Bronchus fibroblast of lung (primary cell): Measurements from ENCODE around the gene CARNS1. TPM values are rescaled to one million over a fixed set of nuclear protein-coding genes. Genes with fewer than 3 reads are reported as not detected.

Experiments
- total RNA-seq: library from RNA; depleted of rRNA; stranded (reverse); fragments of >200 nt; gene quantifications from 2 replicates; pipeline ENCODE4 v1.2.3, GENCODE V29; 2015

The CARNS1 gene
- not detected in 2 replicates for total RNA-seq

DNA sequence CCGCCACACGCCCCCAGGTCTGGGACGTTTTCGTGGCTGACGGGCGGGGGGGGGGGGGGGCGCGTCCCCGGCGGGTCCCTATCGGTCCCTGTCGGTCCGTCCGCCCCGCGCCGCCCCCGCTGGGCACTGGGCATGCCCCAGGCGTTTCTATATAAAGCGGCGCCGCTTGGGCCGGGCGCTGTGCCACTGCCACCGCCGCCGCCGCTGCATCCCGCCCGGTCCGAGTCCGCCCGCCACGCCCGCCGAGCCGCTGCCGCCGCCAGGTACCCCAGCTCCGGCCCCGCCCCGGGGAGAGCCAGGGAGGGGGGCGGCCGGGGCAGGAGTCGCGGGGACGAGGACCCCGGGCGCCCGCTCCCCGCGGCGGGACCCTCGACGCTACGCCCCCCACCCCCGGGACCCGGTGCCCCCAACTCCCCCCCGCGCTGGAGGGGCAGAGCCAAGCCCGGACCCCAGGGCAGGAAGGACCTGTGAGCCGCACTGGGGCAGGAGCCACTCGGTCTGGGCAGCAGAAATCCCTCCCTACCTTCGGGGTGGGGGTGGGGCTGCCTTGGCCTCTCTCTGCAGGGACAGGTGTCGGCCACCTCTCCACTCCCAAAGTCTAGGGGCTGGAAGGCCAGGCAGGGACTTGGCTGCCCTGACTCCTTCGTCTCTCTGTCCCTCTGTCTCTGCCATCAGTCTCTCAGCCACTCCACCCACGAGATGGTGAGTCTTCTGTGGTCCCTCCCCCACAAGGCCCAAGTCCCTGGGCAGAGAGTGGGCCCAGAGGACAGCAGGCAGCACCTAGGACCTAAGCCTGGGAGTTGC lies at the start of gene CARNS1:
Gene CARNS1, plus strand, starts transcription at position 178 of the 804 bp plus-strand sequence. Its CDS starts 522 bp downstream, at position 700.

GRCh38 chr11:67372993-67373647 lies 42.4 kb upstream of the CARNS1 start, which contains the start of gene CLCF1:
Gene CLCF1 (minus strand): TSS chr11:67373598. CDS start chr11:67373539, 59 bp downstream.

DNA sequence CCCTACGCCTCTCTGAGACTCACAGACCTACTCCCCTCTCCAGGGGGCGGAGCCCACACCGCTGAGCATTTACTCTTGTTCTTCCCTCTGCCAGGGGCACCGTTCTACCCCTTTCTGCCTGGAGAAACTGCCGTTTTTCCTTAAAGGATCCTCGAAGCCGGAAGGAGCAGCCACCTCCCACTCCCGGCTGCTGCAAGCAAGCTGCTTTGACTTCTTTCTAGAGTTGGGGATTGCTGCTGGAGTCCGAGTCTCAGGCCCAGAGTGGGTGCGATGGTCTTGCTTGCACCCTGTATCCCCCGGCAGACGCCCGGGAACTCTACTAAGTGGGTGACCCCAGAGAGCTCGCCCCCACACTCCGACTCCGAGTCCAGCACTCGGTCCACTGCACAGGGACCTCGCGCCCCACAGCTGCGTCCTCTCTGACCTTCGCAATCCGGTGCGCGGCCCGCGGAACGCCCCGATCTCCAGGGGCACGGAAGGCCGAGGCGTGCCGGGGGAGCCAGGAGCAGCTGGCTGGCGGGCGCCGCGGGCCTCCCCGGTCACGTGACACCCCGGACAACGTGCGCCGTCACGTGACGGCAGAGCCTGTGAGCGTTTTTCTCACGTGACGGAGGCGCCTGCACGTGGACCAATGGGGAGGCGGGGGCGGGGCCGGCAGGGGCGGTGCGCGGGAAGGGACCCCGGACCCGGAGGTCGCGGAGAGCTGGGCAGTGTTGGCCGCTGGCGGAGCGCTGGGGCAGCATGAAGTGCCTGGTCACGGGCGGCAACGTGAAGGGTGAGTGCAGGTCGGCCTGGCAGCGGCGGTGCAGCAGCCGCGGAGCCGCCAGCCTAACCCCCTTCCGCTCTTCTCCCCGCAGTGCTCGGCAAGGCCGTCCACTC lies 23.9 kb upstream of the CARNS1 start, which contains the start of gene RAD9A:
Gene RAD9A, plus strand, starts transcription at position 683 of the 879 bp plus-strand sequence. Its CDS starts 59 bp downstream, at position 742.

DNA sequence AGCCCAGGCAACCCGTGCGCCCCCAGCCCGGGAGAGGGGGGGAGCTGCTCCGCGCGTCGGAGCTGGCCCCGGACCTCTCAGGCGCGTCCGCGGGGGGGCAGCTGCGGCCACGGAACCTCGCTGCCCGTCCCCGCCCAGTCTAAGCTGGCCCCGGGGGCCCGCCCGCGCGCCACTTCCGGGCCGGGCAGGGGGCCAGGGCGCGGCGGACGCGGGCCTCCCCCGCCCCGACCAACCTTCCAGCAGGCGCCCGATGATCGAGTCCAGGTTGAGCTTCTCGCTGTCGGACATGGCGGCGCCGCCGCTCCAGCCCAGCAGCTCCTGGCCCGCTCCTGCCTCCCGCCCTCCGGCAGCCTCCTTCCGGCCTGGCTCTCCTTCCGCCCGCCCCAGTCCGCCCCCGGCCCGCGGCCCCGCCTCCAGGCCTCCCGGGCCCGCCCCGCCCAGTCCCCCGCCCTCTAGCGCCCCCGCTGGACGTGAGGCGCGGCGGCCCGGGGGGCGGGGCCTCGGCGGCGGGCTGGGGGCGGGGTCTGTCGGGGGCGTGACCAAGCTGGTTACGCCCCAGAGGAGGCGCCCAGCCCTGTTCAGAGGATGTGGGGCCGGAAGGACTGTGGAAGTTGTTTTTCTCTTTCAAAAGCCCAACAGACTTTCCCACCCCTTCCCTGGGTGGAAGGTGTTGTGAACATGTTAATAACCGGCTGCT lies 13.8 kb upstream of the CARNS1 start, which contains the start of gene PPP1CA:
Gene PPP1CA, minus strand, starts transcription at position 364 of the 697 bp plus-strand sequence. Its CDS starts 76 bp downstream, at position 288.

DNA sequence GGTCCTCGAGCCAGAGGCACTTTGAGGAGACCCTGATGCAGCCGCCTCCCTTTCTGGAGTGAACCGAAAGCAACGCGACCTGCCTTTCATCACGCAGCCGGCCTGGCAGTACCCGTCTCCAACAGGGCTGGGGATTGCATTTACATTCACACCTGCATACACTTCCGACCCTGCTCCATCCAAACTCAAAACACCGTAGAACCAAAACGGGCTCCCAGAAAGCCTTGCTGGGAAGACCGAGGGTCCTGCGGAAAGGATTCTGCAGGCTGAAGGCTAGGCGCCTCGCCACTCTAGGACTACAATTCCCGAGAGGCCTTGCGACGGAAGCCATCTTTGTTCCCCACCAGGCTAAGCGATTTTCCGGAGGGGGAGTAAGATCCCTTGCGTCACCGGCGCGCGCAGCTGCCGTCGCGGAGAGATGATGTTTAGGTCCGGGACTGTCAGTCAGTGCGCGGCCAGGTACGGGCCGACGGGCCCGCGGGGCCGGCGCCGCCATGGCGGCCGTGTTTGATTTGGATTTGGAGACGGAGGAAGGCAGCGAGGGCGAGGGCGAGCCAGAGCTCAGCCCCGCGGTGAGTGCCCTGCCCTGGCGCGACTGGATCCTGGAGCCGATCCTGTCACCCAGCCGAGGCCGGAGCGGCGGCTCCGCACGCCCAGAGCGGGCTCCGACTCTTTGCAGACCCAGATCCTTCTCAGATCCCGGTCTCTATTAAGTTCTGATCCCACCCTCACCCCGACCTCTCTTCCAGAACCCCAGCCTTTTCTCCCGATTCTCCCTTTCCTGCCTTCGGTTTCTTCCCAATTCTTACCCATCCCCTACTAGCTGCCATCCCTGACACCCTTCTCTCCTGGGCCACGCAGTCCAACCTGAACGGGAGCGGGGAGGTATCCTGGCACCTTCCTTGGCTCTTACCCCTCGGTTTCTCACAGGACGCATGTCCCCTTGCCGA lies 12.8 kb downstream of the CARNS1 start, which contains the start of gene RPS6KB2:
Gene RPS6KB2, plus strand, starts transcription at position 443 of the 950 bp plus-strand sequence. Its CDS starts 52 bp downstream, at position 495.

DNA sequence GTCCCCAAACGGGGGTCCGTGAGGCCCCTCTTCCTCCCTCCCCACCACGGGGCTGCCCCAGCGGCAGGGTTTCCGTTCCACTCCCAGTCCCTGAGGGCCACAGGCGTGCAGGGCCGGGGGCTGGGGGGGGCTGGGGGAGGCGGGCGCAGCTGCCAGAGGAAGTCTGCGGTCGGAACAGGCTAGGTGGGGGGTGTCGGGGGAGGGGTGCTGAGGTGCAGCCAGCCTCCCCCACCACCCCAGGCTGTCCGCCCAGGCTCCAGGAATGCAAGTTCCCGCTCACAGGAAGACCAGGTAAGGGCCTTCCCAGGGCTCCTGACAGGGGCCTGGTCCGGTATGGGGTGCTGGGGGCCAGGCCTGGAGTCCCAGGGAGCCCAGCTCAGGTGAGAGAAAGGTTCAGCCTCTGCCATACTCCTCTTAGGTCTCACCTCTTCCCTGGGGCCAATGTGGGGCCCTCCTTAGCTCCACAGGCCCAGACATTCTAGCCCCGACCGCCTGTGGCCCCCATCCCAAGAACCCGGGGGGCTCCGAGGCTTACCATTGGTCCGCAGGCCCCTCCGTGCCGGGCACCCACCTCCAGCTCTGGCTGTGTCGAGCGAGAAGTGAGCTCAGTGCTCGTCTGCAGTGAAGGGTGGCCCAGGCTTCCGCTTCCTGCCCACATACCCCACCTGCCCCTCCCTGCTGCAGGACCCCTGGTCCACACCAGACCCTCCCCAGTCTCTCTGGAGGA lies 21.8 kb downstream of the CARNS1 start, which contains the start of gene PTPRCAP:
Gene PTPRCAP, minus strand, starts transcription at position 601 of the 727 bp plus-strand sequence. Its CDS starts 63 bp downstream, at position 538.

GRCh38 chr11:67452141-67452952 lies 36.9 kb downstream of the CARNS1 start, which contains the start of gene GPR152:
Gene GPR152 (minus strand): TSS chr11:67452729. CDS start chr11:67452724, 5 bp downstream.

GRCh38 chr11:67455054-67455453 lies 39.6 kb downstream of the CARNS1 start, which contains the start of gene CABP4:
Gene CABP4 (plus strand): TSS chr11:67455354. CDS start chr11:67455424, 70 bp downstream.

GRCh38 chr11:67468759-67469507 lies 53.5 kb downstream of the CARNS1 start, which contains the start of gene TMEM134:
Gene TMEM134 (minus strand): TSS chr11:67469251. CDS start chr11:67469192, 59 bp downstream.

Other genes starting within 250 kb of the CARNS1 start
- 38.8 and 41.8 TPM in 2 replicates for gene GRK2, start 149.2 kb upstream of the CARNS1 start, total RNA-seq
- 23.8 and 26.1 TPM in 2 replicates for gene ANKRD13D, start 126.4 kb upstream of the CARNS1 start, total RNA-seq
- 12.5 and 14.1 TPM in 2 replicates for gene SSH3, start 112.1 kb upstream of the CARNS1 start, total RNA-seq
- gene POLD4, start 62.1 kb upstream of the CARNS1 start, total RNA-seq = 80.7 and 97.1 TPM in 2 replicates
- gene CLCF1, start 42.1 kb upstream of the CARNS1 start, total RNA-seq = 4.0 and 5.4 TPM in 2 replicates
- gene RAD9A, start 23.7 kb upstream of the CARNS1 start, total RNA-seq = 8.6 and 9.6 TPM in 2 replicates
- gene PPP1CA, start 13.8 kb upstream of the CARNS1 start, total RNA-seq = 202 and 225 TPM in 2 replicates
- gene TBC1D10C, start 11.6 kb upstream of the CARNS1 start, total RNA-seq = not detected in 2 replicates
- 55.2 and 65.4 TPM in 2 replicates for gene RPS6KB2, start 12.8 kb downstream of the CARNS1 start, total RNA-seq
- 0.45 TPM in 1 of 2 replicates, not detected in the other for gene PTPRCAP, start 22.0 kb downstream of the CARNS1 start, total RNA-seq
- gene CORO1B, start 27.8 kb downstream of the CARNS1 start, total RNA-seq = 75.3 and 84.4 TPM in 2 replicates
- not detected in 2 replicates for gene GPR152, start 37.1 kb downstream of the CARNS1 start, total RNA-seq
- not detected in 2 replicates for gene CABP4, start 39.7 kb downstream of the CARNS1 start, total RNA-seq
- 30.0 and 53.1 TPM in 2 replicates for gene TMEM134, start 53.6 kb downstream of the CARNS1 start, total RNA-seq
- 57.7 and 69.6 TPM in 2 replicates for gene AIP, start 67.3 kb downstream of the CARNS1 start, total RNA-seq
- gene PITPNM1, start 89.7 kb downstream of the CARNS1 start, total RNA-seq = 19.5 and 22.7 TPM in 2 replicates
- 42.4 and 45.6 TPM in 2 replicates for gene CDK2AP2, start 92.5 kb downstream of the CARNS1 start, total RNA-seq
- not detected in 2 replicates for gene CABP2, start 107.8 kb downstream of the CARNS1 start, total RNA-seq
- 1,003 and 1,137 TPM in 2 replicates for gene GSTP1, start 168.1 kb downstream of the CARNS1 start, total RNA-seq
- 230 and 237 TPM in 2 replicates for gene NDUFV1, start 191.3 kb downstream of the CARNS1 start, total RNA-seq
- 25.3 and 29.1 TPM in 2 replicates for gene NUDT8, start 214.3 kb downstream of the CARNS1 start, total RNA-seq
- gene TBX10, start 224.1 kb downstream of the CARNS1 start, total RNA-seq = not detected in 2 replicates
- gene ACY3, start 235.1 kb downstream of the CARNS1 start, total RNA-seq = not detected in 2 replicates